Activated gamma-delta T cell treated with Interleukin-2 at 50 U/mL for 16 hours (primary cell): ENCODE data around the gene HEXD.
A peak's percentile ranks its signal among the peaks of the same experiment; 100 is the strongest.
"Not testable (repeated sequence)": the region's sequence is repeated elsewhere in the genome, so short reads cannot be mapped to it uniquely, and the experiment has no call there.

Experiments
- DNase-seq: peaks from one replicate; pipeline ENCODE4 v3.0.0-alpha.2; 2020

HEXD gene

GRCh38 chr17:82418001-82418986, at the start of gene HEXD, which contains the start of gene OGFOD3:
Gene HEXD, plus strand, starts transcription at chr17:82418347. Its CDS starts 1,453 bp downstream, at chr17:82419800.
Gene OGFOD3, minus strand, starts transcription at chr17:82418586. Its CDS starts 101 bp downstream, at chr17:82418485.
- DNase-seq = peak; percentile 80

- no peak for DNase-seq
These were observed 48.9 kb upstream of the HEXD start for GRCh38 chr17:82369211-82369610.

GRCh38 chr17:82370471-82371332, 47.4 kb upstream of the HEXD start:
- DNase-seq = no peak

- no peak for DNase-seq
These were observed 46.6 kb upstream of the HEXD start, which contains the start of gene UTS2R for GRCh38 chr17:82371333-82372248. Gene UTS2R, plus strand, starts transcription at chr17:82371765. Its CDS starts 2,560 bp downstream, at chr17:82374325.

GRCh38 chr17:82372249-82373071, 45.7 kb upstream of the HEXD start:
- DNase-seq = no peak

DNA sequence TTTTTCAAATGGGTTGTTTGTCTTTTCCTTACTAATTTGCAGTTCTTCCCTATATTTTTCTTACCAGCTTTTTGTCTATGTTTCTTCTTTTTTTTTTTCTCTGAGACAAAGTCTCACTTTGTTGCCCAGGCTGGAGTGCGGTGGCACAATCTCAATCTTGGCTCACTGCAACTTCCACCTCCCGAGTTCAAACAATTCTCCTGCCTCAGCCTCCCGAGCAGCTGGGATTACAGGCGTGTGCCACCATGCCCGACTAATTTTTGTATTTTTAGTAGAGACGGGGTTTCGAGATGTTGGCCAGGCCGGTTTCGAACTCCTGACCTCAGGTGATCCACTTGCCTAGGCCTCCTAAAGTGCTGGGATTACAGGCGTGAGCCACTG, 45.1 kb upstream of the HEXD start:
- not testable (repeated sequence) for DNase-seq

GRCh38 chr17:82373731-82374625, 44.2 kb upstream of the HEXD start:
- DNase-seq = no peak

DNA sequence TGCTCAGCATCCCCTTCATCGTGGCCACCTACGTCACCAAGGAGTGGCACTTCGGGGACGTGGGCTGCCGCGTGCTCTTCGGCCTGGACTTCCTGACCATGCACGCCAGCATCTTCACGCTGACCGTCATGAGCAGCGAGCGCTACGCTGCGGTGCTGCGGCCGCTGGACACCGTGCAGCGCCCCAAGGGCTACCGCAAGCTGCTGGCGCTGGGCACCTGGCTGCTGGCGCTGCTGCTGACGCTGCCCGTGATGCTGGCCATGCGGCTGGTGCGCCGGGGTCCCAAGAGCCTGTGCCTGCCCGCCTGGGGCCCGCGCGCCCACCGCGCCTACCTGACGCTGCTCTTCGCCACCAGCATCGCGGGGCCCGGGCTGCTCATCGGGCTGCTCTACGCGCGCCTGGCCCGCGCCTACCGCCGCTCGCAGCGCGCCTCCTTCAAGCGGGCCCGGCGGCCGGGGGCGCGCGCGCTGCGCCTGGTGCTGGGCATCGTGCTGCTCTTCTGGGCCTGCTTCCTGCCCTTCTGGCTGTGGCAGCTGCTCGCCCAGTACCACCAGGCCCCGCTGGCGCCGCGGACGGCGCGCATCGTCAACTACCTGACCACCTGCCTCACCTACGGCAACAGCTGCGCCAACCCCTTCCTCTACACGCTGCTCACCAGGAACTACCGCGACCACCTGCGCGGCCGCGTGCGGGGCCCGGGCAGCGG, 43.4 kb upstream of the HEXD start:
- no peak for DNase-seq

GRCh38 chr17:82375359-82376041, 42.6 kb upstream of the HEXD start:
- DNase-seq = no peak

DNA sequence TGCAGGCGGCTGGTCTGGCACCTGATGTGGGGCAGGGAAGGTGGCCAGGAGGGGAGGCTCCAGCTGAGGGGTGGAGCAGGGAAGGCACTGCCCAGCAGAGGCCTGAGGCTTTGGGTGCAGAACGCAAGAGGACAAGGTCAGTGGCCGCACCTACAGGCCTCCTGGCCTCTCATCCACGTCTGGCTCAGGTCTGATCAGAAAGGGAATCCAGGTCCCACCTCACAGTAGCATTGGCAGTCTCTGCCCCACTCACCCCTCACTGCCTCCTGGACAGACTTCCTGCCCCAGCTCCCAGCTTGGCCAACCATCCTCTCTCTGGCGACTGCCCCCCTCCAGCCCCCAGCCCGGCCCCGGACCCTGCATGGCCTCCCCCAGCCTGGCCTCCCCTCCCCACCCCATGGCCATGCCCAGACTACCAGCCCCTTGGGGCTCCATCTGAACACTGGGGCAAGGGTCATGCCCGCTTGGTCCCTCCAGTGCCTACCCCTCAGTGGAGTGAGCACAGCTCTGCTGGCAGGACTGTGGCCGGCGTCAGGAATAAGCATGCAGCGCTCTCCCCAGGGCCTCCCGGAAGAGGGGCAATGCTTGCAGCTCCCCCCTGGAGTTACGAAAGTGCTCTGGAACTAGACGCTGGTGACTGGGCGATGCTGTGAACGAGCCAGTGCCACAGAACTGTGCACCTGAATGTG, 42.0 kb upstream of the HEXD start:
- DNase-seq = no peak

DNA sequence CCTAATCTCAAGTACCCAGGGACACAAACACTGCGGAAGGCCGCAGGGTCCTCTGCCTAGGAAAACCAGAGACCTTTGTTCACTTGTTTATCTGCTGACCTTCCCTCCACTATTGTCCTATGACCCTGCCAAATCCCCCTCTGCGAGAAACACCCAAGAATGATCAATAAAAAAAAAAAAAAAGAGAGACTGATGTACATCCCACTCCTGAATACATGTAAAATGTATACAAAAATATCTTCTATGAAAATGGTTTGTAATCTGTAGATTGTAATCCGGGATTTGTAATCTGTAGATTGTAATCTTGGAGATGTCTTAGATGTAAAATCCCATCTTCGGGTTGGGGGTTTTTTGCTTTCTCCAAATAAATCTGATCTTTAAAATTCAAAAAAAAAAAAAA, 40.9 kb upstream of the HEXD start:
- DNase-seq = not testable (repeated sequence)

DNA sequence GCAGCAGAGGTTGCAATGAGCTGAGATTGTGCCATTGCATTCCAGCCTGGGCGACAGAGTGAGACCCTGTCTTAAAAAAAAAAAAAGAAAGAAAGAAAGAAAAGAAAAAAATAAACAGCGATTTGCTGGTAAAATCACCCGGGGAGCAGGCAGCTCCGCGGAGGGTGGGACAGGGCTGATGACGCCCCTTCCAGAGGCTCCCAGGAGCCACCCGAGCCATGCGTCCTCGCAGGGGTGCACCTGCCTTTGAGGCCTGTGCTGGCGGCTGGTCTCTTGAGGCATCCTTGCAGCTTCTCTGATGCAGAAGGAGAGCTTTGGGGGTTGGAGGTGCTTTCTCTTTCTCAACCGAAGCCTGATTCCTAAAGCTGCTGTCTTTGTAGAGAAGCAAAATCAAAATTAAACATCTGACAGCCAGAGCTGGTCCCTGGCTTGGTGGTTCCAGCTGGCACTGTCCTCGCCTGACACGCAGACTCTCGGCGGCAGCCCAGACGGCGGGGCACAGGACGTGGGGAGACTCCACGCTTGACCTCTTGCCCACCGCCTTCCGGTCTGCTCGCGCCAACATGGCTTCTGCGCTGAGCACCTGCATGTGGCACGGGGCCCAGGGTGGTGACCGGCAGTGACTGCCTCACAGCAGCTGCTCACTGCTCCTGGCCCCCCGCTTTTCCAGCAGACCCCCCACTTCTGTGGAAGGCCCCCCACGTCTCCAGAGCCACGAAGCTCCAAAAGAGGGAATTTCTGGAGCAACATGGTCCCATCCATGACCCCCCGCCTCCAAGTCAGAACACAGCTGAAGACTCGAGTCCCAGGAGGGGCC, 40.0 kb upstream of the HEXD start:
- no peak for DNase-seq

DNA sequence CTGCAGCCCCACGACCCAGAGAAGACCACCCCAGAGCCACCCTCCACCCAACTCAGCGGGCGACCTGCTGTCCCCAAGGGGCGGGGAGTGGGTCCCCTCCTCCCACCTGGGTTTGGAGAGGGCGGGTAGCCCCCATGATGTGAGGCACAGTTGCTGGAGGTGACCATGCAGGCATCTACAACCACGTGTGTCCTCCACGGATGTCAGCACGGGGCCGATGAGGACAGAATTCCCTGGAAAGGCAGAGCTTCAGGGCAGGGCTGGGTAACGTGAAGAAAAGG, 39.5 kb upstream of the HEXD start:
- DNase-seq = no peak

DNA sequence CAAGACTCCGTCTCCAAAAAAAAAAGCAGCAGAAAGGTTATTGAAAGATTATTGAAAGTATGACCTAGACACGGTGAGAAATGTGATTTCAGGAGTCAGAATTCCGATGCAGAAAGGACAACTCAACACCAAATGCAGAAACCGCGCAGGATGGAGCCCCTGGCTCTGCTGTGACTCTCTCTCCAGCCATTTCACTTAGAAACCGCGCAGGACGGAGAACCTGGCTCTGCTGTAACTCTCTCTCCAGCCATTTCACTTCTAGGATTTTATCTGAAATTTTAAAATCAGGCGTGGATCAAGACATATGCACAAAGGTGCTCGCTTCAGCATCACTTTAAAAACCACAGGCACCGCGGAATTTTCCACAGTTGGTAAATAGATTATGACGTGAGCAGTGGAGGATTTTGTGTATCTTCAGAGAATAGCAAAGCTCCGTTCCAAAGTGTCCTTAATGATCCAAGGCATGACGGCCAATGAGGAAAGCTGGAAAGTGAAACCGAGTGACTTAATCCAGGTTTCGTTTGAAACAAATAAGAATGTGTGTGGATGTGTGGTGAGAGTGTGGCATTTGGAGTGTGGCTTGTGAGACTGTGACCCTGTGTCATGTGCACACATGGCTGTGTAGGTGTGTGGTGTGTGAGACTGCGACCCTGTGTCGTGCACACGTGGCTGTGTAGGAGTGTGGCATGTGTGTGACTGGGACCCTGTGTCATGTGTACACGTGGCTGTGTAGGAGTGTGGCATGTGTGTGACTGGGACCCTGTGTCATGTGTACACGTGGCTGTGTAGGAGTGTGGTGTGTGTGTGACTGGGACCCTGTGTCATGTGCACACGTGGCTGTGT, 37.1 kb upstream of the HEXD start:
- DNase-seq = no peak

GRCh38 chr17:82381703-82382009, 36.5 kb upstream of the HEXD start:
- not testable (repeated sequence) for DNase-seq

- DNase-seq = not testable (repeated sequence)
These were observed 35.8 kb upstream of the HEXD start for GRCh38 chr17:82382220-82382932.
